Natural killer cell (primary cell): ENCODE results near the gene SLC38A9. TPM values are rescaled to one million over a fixed set of nuclear protein-coding genes. Genes with fewer than 3 reads are reported as not detected.
"Not testable (repeated sequence)": the region's sequence is repeated elsewhere in the genome, so short reads cannot be mapped to it uniquely, and the experiment has no call there.

Source experiments
- ATAC-seq, 3 donors: fragments of 150-1000 bp in 2 of 3; fragments of 200-7000 bp in 1 of 3; cut with Tn5 transposase; 1 replicate in 1 of 3; 2 replicates in 2 of 3; pipeline ENCODE4 v1.10.0; 2021; ENCODE audit warnings: mild to moderate bottlenecking in 2 of 3, moderate library complexity in 2 of 3
- DNase-seq, 2 donors: peaks; one replicate each; pipeline versions ENCODE4 v3.0.0 to v3.0.0-alpha.2; 2013 to 2021; ENCODE audit warnings: mixed read lengths in 1 of 2
- H3K27ac ChIP-seq: one replicate; pipeline ENCODE4 v1.5.1; 2013; ENCODE audit warnings: mild to moderate bottlenecking, low read length
- H3K27me3 ChIP-seq: one replicate; pipeline ENCODE4 v1.6.1; 2013; ENCODE audit warnings: low read length; ENCODE audit not compliant: control insufficient read depth, insufficient read depth
- H3K36me3 ChIP-seq: one replicate; pipeline ENCODE4 v1.6.1; 2013; ENCODE audit warnings: low read length; ENCODE audit not compliant: control insufficient read depth, insufficient read depth
- H3K4me1 ChIP-seq: one replicate; pipeline ENCODE4 v1.6.1; 2013; ENCODE audit warnings: low read length; ENCODE audit not compliant: control insufficient read depth, insufficient read depth
- H3K4me3 ChIP-seq: one replicate; pipeline ENCODE4 v1.5.1; 2013; ENCODE audit warnings: low read length
- H3K9me3 ChIP-seq: one replicate; pipeline ENCODE4 v1.6.1; 2013; ENCODE audit warnings: low read length; ENCODE audit not compliant: control insufficient read depth, insufficient read depth
- H3K27ac Mint-ChIP-seq, 2 donors: one replicate each; pipeline ENCODE4 v1.8.0; 2022; ENCODE audit warnings: mild to moderate bottlenecking in 2 of 2, mixed read lengths in 2 of 2, moderate library complexity in 1 of 2
- H3K27me3 Mint-ChIP-seq, 2 donors: one replicate each; pipeline ENCODE4 v1.8.0; 2022; ENCODE audit warnings: low read depth in 2 of 2, mixed read lengths in 2 of 2
- H3K36me3 Mint-ChIP-seq: one replicate; pipeline ENCODE4 v1.8.0; 2022; ENCODE audit warnings: mixed read lengths
- H3K4me1 Mint-ChIP-seq, 2 donors: one replicate each; pipeline ENCODE4 v1.8.0; 2022; ENCODE audit warnings: mixed read lengths in 2 of 2
- H3K4me3 Mint-ChIP-seq: one replicate; pipeline ENCODE4 v1.8.0; 2022; ENCODE audit warnings: mild to moderate bottlenecking, moderate library complexity, mixed read lengths
- H3K9me3 Mint-ChIP-seq, 2 donors: one replicate each; pipeline ENCODE4 v1.8.0; 2022; ENCODE audit warnings: mixed read lengths in 2 of 2
- CTCF ChIP-seq: fragments of 200-600 bp; IDR thresholded peaks from one replicate; pipeline ENCODE4 v1.8.0; 2022; ENCODE audit warnings: antibody characterized with exemption
- WGBS: methylation state at CpG from one replicate; pipeline ENCODE4 v1.1.7; 2013; ENCODE audit warnings: missing lambda C conversion rate; ENCODE audit not compliant: insufficient coverage; 5-methylcytosine and 5-hydroxymethylcytosine counted together
- intact Hi-C: fragments of 100-400 bp; cut with micrococcal nuclease; formaldehyde crosslinking; loops from one replicate; pipeline ENCODE4 v1.14.2; 2022
- total RNA-seq, 4 donors: library from RNA; stranded (reverse); fragments of 120-200 nt in 1 of 4; gene quantifications; one replicate each; pipeline versions ENCODE4 v1.2.3 to v1.2.4, GENCODE V29; 2013 to 2022

Gene SLC38A9
- total RNA-seq, 3 donors from 2014 or later (not counting 1 experiment from before 2014, with no cell fraction given), result 20.6 to 33.9 (median 27.0) TPM

- no peaks in the 10 kb centered on the region for H3K4me1 ChIP-seq
- Mint-ChIP-seq H3K4me3 (no peak overlapping the region), H3K36me3 (no peaks in the 10 kb centered on the region), H3K27ac (no peak overlapping the region), H3K9me3 (no peaks in the 10 kb centered on the region), H3K27me3 (no peaks in the 10 kb centered on the region), H3K4me1 (peaks cover 8 to 10% of the 10 kb centered on the region in 2 donors)
- no peak overlapping the region for H3K4me3 ChIP-seq
- no peaks in the 10 kb centered on the region for H3K27me3 ChIP-seq
- no peaks in the 10 kb centered on the region for H3K9me3 ChIP-seq
- 91% methylated on average over 1 of the region's 3 CpGs for WGBS
- H3K27ac ChIP-seq, result no peak overlapping the region
- peaks cover 9% of the 10 kb centered on the region for H3K36me3 ChIP-seq
- intact Hi-C loops, result no loop called here
- DNase-seq (no peak), ATAC-seq (no peak)
- no peak for TF ChIP-seq CTCF
Measured at GRCh38 chr5:55701462-55702103, 10.5 kb downstream of the SLC38A9 start.

- Mint-ChIP-seq H3K36me3 (no peaks in the 10 kb centered on the region), H3K4me1 (peaks cover 4 to 8% of the 10 kb centered on the region in 2 donors), H3K27ac (no peak overlapping the region), H3K9me3 (no peaks in the 10 kb centered on the region), H3K4me3 (no peak overlapping the region), H3K27me3 (no peaks in the 10 kb centered on the region)
- Histone ChIP-seq H3K36me3 (peaks cover 9% of the 10 kb centered on the region), H3K9me3 (no peaks in the 10 kb centered on the region), H3K27me3 (no peaks in the 10 kb centered on the region), H3K27ac (no peak overlapping the region), H3K4me3 (no peak overlapping the region), H3K4me1 (no peaks in the 10 kb centered on the region)
- 100% methylated on average over 2 of the region's 2 CpGs for WGBS
- intact Hi-C loops, result no loop called here
- DNase-seq (no peak), ATAC-seq (no peak)
- TF ChIP-seq CTCF, result no peak
Measured at GRCh38 chr5:55700745-55701144, 11.4 kb downstream of the SLC38A9 start.

GRCh38 chr5:55699041-55699688 is 13.0 kb downstream of the SLC38A9 start:
- Histone ChIP-seq H3K9me3 (no peaks in the 10 kb centered on the region), H3K27ac (no peak overlapping the region), H3K36me3 (peaks cover 10% of the 10 kb centered on the region), H3K4me3 (no peak overlapping the region), H3K27me3 (no peaks in the 10 kb centered on the region), H3K4me1 (no peaks in the 10 kb centered on the region)
- H3K4me3 Mint-ChIP-seq, result no peak overlapping the region
- DNase-seq (no peak), ATAC-seq (no peak)
- H3K27me3 Mint-ChIP-seq, result no peaks in the 10 kb centered on the region
- intact Hi-C loops, result no loop called here
- no peaks in the 10 kb centered on the region for H3K9me3 Mint-ChIP-seq
- no peak overlapping the region for H3K27ac Mint-ChIP-seq
- no peaks in the 10 kb centered on the region for H3K36me3 Mint-ChIP-seq
- peaks cover 4 to 8% of the 10 kb centered on the region in 2 donors for H3K4me1 Mint-ChIP-seq
- 100% methylated on average over 1 of the region's 3 CpGs for WGBS
- TF ChIP-seq CTCF, result no peak

- H3K36me3 Mint-ChIP-seq, intact Hi-C loops, H3K4me1 ChIP-seq, H3K27ac Mint-ChIP-seq, H3K27me3 ChIP-seq, H3K36me3 ChIP-seq, H3K4me1 Mint-ChIP-seq, ATAC-seq, H3K4me3 ChIP-seq, H3K9me3 Mint-ChIP-seq, H3K9me3 ChIP-seq, H3K27ac ChIP-seq, H3K27me3 Mint-ChIP-seq, H3K4me3 Mint-ChIP-seq, DNase-seq: not testable (repeated sequence)
- WGBS, result 99% methylated on average over 23 of the region's 31 CpGs
Measured at GRCh38 chr5:55696704-55697103, 15.4 kb downstream of the SLC38A9 start.
